Small intestine (tissue), 7 donors: Measurements from ENCODE around the gene ANKRA2. TPM values are rescaled to one million over a fixed set of nuclear protein-coding genes. Genes with fewer than 3 reads are reported as not detected.
A peak's percentile ranks its signal among the peaks of the same experiment; 100 is the strongest.

Source experiments
- DNase-seq, 2 donors: peaks; one replicate each; pipeline versions ENCODE4 v3.0.0 to v3.0.0-alpha.2; 2013
- FAIRE-seq: peaks from 2 replicates; lab custom pipeline; 2012; peaks lifted over from hg19 to GRCh38; lab: Jason Lieb, UNC
- H3K27ac ChIP-seq, 3 donors: one replicate each; pipeline ENCODE4 v1.5.1; 2013; ENCODE audit warnings: low read length in 2 of 3, mild to moderate bottlenecking in 2 of 3, control low read depth in 1 of 3, inconsistent platforms in 1 of 3, low read depth in 1 of 3, moderate library complexity in 1 of 3
- H3K27me3 ChIP-seq, 3 donors: one replicate each; pipeline ENCODE4 v1.6.1; 2013; ENCODE audit warnings: low read length in 3 of 3, inconsistent platforms in 1 of 3; ENCODE audit not compliant: control insufficient read depth in 3 of 3, insufficient read depth in 3 of 3
- H3K36me3 ChIP-seq, 3 donors: one replicate each; pipeline ENCODE4 v1.6.1; 2013; ENCODE audit warnings: low read length in 3 of 3, inconsistent platforms in 1 of 3, low read depth in 1 of 3, mild to moderate bottlenecking in 1 of 3, moderate library complexity in 1 of 3; ENCODE audit not compliant: control insufficient read depth in 3 of 3, insufficient read depth in 2 of 3
- H3K4me1 ChIP-seq, 3 donors: one replicate each; pipeline ENCODE4 v1.6.1; 2013; ENCODE audit warnings: low read length in 2 of 3, inconsistent platforms in 1 of 3, low read depth in 1 of 3, mild to moderate bottlenecking in 1 of 3, moderate library complexity in 1 of 3; ENCODE audit not compliant: control insufficient read depth in 3 of 3, insufficient read depth in 2 of 3
- H3K4me3 ChIP-seq, 3 donors: one replicate each; pipeline ENCODE4 v1.5.1; 2013; ENCODE audit warnings: low read length in 3 of 3, control low read depth in 1 of 3, inconsistent platforms in 1 of 3, low read depth in 1 of 3, mild to moderate bottlenecking in 1 of 3, moderate library complexity in 1 of 3
- H3K9me3 ChIP-seq, 2 donors: one replicate each; pipeline ENCODE4 v1.6.1; 2013; ENCODE audit warnings: low read depth in 1 of 2, low read length in 1 of 2; ENCODE audit not compliant: control insufficient read depth in 2 of 2, insufficient read depth in 1 of 2
- whole genome bisulfite sequencing, 3 donors: extraction: QIAGEN DNeasy Blood & Tissue Kit; methylation state at CpG; one replicate each; pipeline ENCODE4 v1.1.7; 2013; 5-methylcytosine and 5-hydroxymethylcytosine counted together
- polyA plus RNA-seq, 4 donors: library from polyadenylated mRNA; stranded (reverse) in 3 of 4; unstranded in 1 of 4; fragments of 200-250 nt in 3 of 4; fragments of 120-200 nt in 1 of 4; gene quantifications; one replicate each; pipeline versions ENCODE4 v1.2.1 to v1.2.3, GENCODE V29; 2013
- donor health status: healthy with polysubstance abuse.
- donor health status: control.
- donor health status: control.
- donor health status: Bipolar disorder and iron deficiency.
- donor health status: healthy.

The ANKRA2 gene
- polyA plus RNA-seq, 4 donors = 9.2 to 37.9 (median 12.0) TPM

DNA sequence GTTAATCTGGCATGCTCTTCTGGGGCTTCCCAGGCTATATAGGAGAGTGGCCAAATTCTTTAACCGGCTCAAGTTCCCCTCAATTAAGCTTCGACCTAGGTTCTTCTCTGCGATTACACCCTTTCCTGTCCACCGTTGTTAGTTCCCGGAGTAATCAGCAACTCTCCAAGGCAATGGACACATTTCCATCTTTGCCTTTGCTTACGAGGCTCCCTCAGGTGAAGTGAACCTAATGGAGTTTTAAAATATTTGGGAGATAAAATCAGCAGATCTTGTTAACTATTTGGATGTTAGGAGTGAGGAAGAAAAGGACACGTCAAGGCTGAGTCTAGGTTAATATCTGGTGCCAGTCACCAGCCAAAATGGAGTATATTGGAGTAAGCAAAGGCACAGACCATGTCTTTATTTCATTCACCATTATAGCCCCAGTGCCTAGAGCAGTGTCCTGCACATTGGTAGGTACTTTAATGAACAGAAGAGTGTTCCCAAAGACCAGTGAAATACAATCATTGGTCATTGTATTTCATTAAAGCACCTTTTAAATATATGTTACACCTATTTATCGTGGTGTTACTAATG is 619 bp upstream of the ANKRA2 start:
- WGBS, 3 donors = 3 to 7% (median 5%) methylated on average over 8 of the region's 8 CpGs
- Histone ChIP-seq H3K27ac (peak overlapping the region; percentile 58 to 97 (median 92)), H3K36me3 (peaks cover 2 to 10% (median 5%) of the 10 kb centered on the region in 3 donors), H3K4me1 (peaks cover 4 to 8% (median 4%) of the 10 kb centered on the region in 3 donors), H3K4me3 (peak overlapping the region; percentile 68 to 86 (median 75)), H3K9me3 (no peaks in the 10 kb centered on the region), H3K27me3 (no peaks in the 10 kb centered on the region)
- no peak for FAIRE-seq
- no peak for DNase-seq

DNA sequence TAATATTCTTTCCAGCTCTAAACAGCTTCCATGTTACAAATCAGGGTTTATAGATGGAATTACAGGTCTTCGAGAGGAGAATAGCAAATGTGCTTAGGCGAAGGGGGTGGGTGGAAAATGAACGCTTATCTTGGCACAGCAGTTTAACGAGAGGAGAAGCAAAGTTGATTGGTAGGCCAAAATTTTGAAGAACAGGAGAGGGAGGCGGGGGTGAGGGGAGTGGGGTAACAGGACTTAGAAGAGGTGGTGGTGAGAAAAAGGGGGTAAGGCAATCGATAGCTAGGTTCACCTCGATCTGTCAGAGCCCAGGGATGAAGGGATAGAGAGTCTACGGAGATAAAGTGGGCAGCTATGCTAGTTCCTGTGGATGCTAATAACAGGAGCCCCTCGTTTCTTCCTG is 764 bp downstream of the ANKRA2 start:
- WGBS, 3 donors = 1 to 3% (median 2%) methylated on average over 9 of the region's 9 CpGs
- no peak for FAIRE-seq
- no peak for DNase-seq
- Histone ChIP-seq H3K27ac (peak overlapping the region; percentile 8 to 97 (median 92)), H3K4me3 (peak overlapping the region; percentile 75 to 86 (median 82)), H3K27me3 (no peaks in the 10 kb centered on the region), H3K9me3 (no peaks in the 10 kb centered on the region), H3K4me1 (peaks cover 4 to 8% (median 4%) of the 10 kb centered on the region in 3 donors), H3K36me3 (peaks cover 0 to 14% (median 3%) of the 10 kb centered on the region in 3 donors)

DNA sequence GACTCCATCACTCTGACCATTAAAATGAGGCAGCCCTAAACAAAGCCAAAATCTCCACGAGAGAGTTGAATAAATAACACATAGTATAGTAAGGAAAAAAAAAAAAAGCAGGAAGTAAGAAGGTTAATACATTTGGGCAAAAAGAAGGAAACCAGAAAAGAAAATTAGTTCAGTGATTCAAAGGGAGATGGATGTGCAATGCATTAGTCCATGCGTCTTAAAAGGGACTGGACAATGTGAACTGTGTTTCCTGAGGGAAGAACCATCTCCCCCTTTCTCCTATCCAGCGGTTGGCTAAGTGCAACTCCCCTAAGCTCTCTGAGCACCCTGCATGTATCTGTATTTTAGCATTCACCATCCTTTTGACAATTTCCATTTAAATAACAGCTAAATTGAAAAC is 1.4 kb downstream of the ANKRA2 start:
- H3K27ac ChIP-seq = no peak overlapping the region
- no peak for FAIRE-seq

GRCh38 chr5:73558950-73559349 is 6.5 kb downstream of the ANKRA2 start:
- H3K27ac ChIP-seq = no peak overlapping the region
- no peak overlapping the region for H3K4me3 ChIP-seq
- H3K9me3 ChIP-seq = no peaks in the 10 kb centered on the region
- DNase-seq (no peak), FAIRE-seq (no peak)
- peaks cover 0 to 4% (median 2%) of the 10 kb centered on the region in 3 donors for H3K4me1 ChIP-seq
- H3K36me3 ChIP-seq = peaks cover 2 to 29% (median 2%) of the 10 kb centered on the region in 3 donors
- WGBS, 3 donors = 81 to 91% (median 89%) methylated on average over 1 of the region's 1 CpG
- H3K27me3 ChIP-seq = no peaks in the 10 kb centered on the region

More for the DNA sequence above, 1.4 kb downstream of the ANKRA2 start:
- Histone ChIP-seq H3K27me3 (no peaks in the 10 kb centered on the region), H3K4me1 (peaks cover 4 to 8% (median 4%) of the 10 kb centered on the region in 3 donors), H3K36me3 (peaks cover 0 to 15% (median 4%) of the 10 kb centered on the region in 3 donors), H3K9me3 (no peaks in the 10 kb centered on the region), H3K4me3 (peak overlapping the region in 2 of 3 donors; percentile 75 to 86)
- DNase-seq = peak in 1 of 2 donors; percentile 14
- 24 to 37% (median 29%) methylated on average over 3 of the region's 3 CpGs for WGBS, 3 donors

DNA sequence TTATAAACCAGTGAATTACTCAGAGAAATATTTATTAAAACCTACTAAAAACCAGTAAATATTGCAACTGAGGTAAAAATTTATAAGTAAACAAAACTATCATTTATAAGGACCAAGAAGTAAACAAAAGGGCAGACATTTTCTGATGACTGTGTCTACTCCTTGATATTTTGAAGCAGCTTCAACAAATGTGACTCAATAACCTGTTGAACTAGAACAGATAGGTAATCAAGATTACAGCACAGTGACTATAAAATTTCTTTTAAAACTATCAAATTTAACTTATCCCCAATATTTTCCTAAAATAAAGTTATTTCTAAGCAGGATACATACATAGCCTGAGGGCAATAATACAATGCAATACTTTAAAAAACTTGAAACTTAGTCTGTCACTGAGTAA is 12.8 kb downstream of the ANKRA2 start:
- FAIRE-seq (no peak), DNase-seq (no peak)
- H3K4me1 ChIP-seq = no peaks in the 10 kb centered on the region
- H3K9me3 ChIP-seq = no peaks in the 10 kb centered on the region
- no peak overlapping the region for H3K27ac ChIP-seq
- H3K27me3 ChIP-seq = no peaks in the 10 kb centered on the region
- H3K36me3 ChIP-seq = peaks cover 0 to 9% (median 2%) of the 10 kb centered on the region in 3 donors
- no peak overlapping the region for H3K4me3 ChIP-seq

DNA sequence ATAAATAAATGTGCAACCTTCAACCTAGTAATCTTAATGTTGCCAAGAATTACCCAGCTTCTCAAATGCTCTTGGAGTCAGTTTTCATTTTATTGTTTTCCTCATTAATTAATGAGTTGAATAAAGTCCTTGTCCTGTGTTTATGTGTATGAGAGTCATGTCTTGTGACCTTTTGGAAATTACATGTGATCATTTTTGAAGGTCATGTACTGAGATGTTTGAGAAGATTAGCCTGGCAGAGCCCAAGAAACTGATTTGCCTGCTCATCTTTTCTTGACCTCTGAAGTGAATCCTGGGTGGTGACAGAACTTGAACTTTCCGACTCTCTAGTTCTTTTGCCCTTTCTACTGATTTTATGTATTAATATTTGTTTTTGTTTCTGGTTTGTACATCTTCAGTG is 15.4 kb downstream of the ANKRA2 start:
- 83 to 93% (median 87%) methylated on average over 1 of the region's 1 CpG for WGBS, 3 donors
- H3K4me3 ChIP-seq = no peak overlapping the region
- peaks cover 0 to 8% (median 0%) of the 10 kb centered on the region in 3 donors for H3K36me3 ChIP-seq
- no peaks in the 10 kb centered on the region for H3K9me3 ChIP-seq
- DNase-seq (no peak), FAIRE-seq (no peak)
- H3K4me1 ChIP-seq = no peaks in the 10 kb centered on the region
- no peak overlapping the region for H3K27ac ChIP-seq
- no peaks in the 10 kb centered on the region for H3K27me3 ChIP-seq

DNA sequence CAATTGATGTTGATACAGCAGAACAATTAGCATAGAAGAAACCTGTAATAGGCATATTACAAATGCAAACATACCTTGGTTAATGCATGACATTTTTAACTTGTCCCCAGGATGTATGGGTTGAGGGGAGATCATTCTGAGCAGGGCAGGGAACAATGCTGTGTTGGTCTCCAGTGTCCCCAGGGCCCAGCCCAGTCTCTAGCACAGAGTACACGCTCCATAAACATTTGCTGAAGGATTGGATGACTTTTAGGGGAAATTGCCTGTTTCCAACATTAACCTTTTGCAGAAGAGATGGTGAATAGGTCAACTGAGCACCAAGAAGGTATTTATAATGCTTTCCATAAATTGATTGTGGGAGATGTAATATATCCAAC is 20.0 kb downstream of the ANKRA2 start:
- Histone ChIP-seq H3K4me1 (peaks cover 0 to 9% (median 0%) of the 10 kb centered on the region in 3 donors), H3K27ac (no peak overlapping the region), H3K4me3 (no peak overlapping the region), H3K36me3 (no peaks in the 10 kb centered on the region), H3K27me3 (no peaks in the 10 kb centered on the region), H3K9me3 (no peaks in the 10 kb centered on the region)
- FAIRE-seq = no peak
- 83 to 97% (median 92%) methylated on average over 1 of the region's 1 CpG for WGBS, 3 donors
- no peak for DNase-seq

- H3K4me3 ChIP-seq = no peak overlapping the region
- DNase-seq (peak; percentile 91 to 93), FAIRE-seq (no peak)
- WGBS, 3 donors = 39 to 55% (median 42%) methylated on average over 9 of the region's 9 CpGs
- H3K9me3 ChIP-seq = no peaks in the 10 kb centered on the region
- H3K27ac ChIP-seq = peak overlapping the region in 1 of 3 donors; percentile 61
- no peaks in the 10 kb centered on the region for H3K27me3 ChIP-seq
- H3K4me1 ChIP-seq = peaks cover 0 to 9% (median 0%) of the 10 kb centered on the region in 3 donors
- no peaks in the 10 kb centered on the region for H3K36me3 ChIP-seq
Measured at GRCh38 chr5:73544429-73545402, 20.7 kb downstream of the ANKRA2 start.
